Stimulated activated CD4-positive, alpha-beta T cell treated with anti-CD3 and anti-CD28 coated beads, Interleukin-15, amount 100 ng/mL, for 48 hours (primary cell): ENCODE data around the gene PIERCE2.
"Not testable (repeated sequence)": the region's sequence is repeated elsewhere in the genome, so short reads cannot be mapped to it uniquely, and the experiment has no call there.

ENCODE experiments used
- DNase-seq, 2 donors: peaks; one replicate each; pipeline ENCODE4 v3.0.0-alpha.2; 2020; ENCODE audit warnings: low read depth in 2 of 2

PIERCE2 gene

GRCh38 chr15:55408012-55408928 lies at the start of gene PIERCE2, which contains the start of gene CCPG1:
TSS of gene PIERCE2 (plus strand) at chr15:55408495. CDS start at chr15:55408769, 274 bp downstream.
TSS of gene CCPG1 (minus strand) at chr15:55408359. CDS start at chr15:55389424, 18,935 bp downstream.
- DNase-seq, result peak; percentile 75 to 85

DNA sequence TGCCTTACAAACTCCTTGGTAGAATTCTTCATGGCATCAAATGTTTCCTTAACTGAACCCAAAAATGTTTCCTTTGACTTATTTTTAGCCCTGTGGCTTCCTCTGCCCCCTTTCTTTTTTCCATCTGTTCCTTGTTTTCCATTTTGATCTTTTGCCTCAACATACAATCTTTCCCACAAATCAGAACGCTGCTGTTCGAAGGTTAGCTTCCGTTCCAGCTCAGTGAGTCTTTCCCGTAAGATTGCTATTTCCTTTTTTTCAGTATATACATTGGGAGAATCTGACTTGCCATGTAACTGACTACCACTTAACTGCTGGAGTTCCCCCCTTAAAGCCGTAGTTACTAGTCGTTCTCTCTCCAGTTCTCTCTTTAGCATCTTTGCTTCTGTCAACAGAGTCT lies 48.0 kb upstream of the PIERCE2 start:
- DNase-seq, result no peak

DNA sequence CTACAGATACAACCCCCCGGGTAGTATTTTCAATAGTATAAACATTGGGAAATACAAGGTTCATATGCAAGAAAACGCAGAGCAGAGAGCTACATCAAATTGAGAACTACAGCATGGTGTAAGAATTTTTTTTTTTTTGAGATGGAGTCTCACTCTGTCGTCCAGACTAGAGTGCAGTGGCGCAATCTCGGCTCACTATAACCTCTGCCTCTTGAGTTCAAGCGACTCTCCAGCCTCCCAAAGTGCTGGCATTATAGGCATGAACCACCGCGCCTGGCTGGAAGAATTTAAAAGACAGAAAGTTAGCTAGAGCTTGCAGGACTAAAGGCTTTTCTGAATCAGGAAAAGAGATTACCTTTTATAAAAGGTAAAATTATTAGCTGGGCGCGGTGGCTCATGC lies 47.2 kb upstream of the PIERCE2 start:
- no peak for DNase-seq

DNA sequence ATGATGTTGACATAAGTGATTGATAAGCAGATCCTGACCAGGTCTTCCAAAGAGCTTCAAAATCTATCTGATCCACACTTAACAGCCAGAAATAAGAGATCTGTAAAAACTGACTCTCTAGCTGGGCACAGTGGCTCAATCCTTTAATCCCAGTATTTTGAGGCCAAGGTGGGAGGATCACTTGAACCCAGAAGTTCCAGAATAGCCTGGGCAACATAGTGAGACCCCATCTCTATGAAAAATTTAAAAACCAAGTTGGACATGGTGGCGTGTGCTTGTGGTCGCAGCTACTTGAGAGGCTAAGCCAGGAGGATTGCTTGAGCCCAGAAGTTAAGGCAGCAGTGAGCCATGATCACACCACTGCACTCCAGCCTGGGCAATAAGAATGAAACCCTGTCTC lies 45.7 kb upstream of the PIERCE2 start:
- DNase-seq, result no peak

- DNase-seq, result no peak
Observed at GRCh38 chr15:55366981-55367380, 41.3 kb upstream of the PIERCE2 start.

DNA sequence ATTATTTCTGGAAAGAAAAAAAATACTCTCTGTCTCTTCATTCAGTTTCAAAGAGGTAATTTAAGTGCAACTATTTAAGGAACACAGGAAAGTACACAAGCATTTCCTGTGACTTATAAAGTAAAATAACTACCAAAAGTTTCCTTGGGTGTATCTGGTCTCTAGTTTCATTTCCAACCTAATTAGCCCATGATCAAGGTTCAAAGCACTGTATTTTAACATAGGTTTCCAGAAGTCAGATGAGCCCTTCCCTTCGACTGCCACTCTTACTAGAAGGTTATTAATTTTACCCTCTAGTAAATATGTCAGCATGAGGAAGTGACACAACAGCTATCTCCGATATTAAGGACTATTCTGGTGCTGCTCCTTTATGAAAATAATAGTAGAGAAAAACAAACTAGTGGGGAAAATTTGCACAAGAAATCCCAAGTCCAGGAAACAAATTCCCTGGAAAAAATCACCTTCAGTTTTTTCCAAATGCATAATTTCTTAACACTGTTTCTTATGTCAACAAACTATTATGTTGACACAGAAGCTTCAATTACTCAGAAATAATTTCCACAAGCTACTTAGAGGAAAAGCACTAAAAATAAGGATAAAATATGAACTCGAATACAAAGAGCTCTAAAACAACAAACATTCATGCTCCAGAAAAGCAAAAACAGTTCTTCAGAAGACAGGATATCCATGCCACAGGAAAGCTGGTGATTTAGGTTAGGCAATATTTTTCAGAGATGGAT lies 35.4 kb upstream of the PIERCE2 start:
- DNase-seq, result no peak

GRCh38 chr15:55379095-55379494 lies 29.2 kb upstream of the PIERCE2 start:
- no peak for DNase-seq

DNA sequence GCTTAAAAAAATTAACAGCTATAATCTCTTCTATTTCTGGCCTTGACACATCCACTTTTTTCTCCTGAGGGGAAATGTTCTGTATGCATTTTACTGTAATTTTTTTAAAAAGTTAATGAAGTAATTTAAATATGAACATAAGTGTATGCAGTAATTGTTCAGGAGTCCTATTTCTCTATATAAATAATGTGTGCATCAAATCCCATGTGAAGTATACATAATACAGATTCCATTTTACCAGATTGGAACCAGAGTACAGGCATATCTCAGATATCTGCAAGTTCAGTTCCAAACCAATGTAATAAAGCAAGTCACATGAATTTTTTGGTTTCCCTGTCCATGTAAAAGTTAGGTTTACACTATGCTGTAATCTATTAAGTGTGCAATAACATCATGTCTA lies 26.7 kb upstream of the PIERCE2 start:
- DNase-seq, result no peak

- no peak for DNase-seq
Observed at GRCh38 chr15:55383687-55384086, 24.6 kb upstream of the PIERCE2 start.

DNA sequence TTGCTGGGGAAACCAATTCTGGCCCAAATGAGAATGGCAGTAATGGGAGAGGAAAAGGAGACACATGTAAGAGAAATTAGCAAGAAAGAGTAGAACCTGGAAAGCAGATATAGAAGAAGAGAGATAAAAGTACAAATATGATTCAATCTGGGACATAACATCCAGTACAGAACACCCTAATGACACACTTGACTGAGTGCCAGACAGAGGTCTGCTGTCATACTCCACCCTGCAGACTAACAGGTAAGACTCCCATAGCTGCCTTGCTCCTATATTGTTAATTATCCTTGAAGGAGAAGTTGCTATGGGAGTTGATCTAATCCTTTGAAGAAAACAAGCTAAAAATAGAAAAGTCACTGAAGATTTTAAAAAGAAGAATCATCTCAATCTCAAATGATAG lies 21.3 kb upstream of the PIERCE2 start:
- DNase-seq, result no peak

GRCh38 chr15:55389264-55389607 lies 19.1 kb upstream of the PIERCE2 start:
- no peak for DNase-seq

- no peak for DNase-seq
Observed at GRCh38 chr15:55394694-55395093, 13.6 kb upstream of the PIERCE2 start.

GRCh38 chr15:55398243-55398642 lies 10.1 kb upstream of the PIERCE2 start:
- no peak for DNase-seq

DNA sequence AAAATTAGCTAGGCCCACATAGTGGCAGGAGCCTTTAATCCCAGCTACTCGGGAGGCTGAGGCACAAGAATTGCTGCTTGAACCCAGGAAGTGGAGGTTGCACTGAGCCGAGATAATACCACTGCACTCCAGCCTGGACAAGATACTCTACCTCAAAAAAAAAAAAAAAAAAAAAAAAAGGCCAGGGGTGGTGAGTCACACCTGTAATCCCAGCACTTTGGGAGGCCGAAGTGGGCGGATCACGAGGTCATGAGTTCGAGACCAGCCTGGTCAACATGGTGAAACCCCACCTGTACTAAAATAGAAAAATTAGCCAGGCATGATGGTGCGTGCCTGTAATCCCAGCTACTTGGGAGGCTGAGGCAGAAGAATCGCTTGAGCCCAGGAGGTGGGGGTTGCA lies 8.2 kb upstream of the PIERCE2 start:
- DNase-seq, result not testable (repeated sequence)

DNA sequence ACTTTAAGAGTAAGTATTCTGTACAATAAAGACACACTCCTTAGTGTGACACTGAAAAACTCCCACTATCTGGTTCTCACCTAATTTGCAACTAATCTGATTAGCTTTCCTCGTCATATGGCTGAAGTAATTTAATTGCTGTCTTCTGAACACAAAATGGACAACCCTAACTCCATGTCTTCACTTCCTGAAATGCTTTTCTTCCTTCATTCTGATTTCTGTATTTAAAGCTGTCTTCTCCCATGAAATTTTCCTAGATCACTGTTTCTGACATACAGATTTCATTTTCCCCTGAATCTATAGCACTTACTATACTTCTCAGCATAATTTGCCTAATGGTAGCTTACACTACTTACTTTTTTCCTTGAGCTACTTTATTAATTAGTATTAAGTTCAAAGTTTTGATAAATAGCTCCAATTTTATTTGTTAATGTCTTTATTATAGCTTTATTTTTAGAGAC lies 6.5 kb upstream of the PIERCE2 start:
- DNase-seq, result no peak

GRCh38 chr15:55402707-55403106 lies 5.6 kb upstream of the PIERCE2 start:
- no peak for DNase-seq

DNA sequence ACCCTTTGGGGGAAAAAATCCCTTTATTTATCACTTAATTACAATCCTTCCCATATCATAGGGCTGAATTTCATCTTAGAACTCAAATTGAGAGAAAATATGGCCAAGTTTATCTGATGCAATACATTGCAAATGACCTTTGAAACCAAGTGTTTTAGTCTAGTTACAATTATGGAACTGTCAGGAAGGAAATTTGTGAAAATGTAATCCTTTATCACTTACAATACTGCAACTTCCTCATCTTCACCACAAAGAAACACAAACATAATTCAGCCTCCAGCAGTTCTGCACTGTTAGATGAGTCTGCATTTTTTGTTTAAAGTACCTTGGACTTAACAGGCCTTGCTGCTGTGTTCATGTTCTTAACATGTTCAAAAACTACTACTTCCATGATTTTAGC lies 4.8 kb upstream of the PIERCE2 start:
- no peak for DNase-seq

DNA sequence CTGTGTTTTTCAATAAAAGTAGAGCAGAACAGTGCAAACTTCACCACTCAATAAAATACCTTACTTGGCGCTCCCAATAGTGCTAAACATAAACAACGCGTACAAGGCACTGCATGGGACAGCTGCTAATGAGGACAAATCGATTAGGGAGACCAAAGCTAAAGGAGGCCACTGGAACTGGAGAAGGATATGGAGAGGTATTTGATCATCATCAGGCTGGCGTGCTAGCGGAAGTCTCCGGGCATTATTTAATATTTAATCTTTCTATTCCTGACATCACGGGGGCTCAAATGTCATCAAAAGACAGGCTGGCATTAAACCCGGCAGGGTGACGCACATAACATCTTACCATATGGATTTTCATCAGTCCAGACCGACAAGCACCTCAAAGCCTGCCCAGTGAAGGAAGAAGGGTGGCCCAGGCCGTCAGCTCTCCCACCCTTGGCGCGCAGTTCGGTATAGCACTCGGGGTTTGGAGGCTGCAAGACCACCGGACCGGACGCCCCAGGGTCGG lies 740 bp upstream of the PIERCE2 start:
- no peak for DNase-seq

- not testable (repeated sequence) for DNase-seq
Observed at GRCh38 chr15:55408976-55409375, 681 bp downstream of the PIERCE2 start.

- DNase-seq, result not testable (repeated sequence)
Observed at GRCh38 chr15:55417678-55418077, 9.4 kb downstream of the PIERCE2 start.

DNA sequence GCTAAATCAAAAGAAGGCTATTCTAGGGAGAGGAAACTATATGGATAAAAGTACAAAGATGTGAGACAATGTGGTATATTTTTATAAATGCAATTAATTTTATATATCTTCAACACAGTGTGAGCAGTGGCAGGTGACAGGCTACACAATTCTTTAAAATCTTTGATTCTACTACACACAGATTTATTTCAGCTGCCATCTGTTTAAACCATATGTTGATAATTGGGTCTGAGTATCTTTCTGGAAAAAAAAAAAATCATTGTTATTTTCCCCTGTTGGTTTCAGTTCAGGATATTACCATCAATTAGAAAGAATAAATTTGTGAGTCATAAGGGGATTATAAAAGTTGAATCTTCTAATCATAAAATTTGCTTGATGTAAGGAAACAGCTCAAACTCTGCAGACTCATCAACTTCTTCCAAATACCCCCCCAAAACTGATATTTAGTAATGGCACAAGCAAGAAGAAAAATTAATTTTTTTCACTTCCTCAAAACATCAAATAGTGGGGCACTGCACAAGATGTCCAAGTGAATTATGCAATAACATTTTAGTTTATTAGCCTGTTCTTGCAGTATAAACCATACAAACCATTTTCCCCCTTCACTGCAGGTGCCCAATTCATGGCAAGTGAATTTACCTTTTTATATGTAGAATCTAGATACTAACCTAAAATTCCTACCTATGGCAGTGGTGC lies 12.0 kb downstream of the PIERCE2 start:
- DNase-seq, result no peak

DNA sequence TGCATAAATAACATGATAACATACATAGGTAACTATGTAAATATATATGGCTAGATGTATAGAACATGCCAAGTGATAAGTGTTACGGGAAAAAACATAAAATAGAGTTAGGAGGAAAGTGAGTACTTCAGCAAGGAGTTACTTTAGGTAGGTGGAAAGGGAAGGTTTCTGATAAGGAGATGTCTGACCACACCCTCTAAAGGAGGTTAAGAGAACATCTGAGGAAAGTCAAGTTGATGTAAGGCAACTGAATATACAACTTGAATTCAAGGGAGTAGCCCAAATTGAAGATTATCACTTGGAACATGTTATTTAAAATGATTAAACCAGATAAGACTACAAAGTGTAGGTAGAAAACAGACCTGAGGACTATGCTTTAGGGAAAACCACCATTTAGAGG lies 13.8 kb downstream of the PIERCE2 start:
- DNase-seq, result no peak
